HL-60/S4 (cell line): ENCODE measurements around the gene TMEM147.

Source experiments
- in situ Hi-C: fragments of 300-500 bp; cut with MboI; formaldehyde crosslinking; loops from 2 replicates; pipeline ENCODE4 v1.14.3; 2022; ENCODE audit warnings: low sequenced_read_pairs

The TMEM147 gene

DNA sequence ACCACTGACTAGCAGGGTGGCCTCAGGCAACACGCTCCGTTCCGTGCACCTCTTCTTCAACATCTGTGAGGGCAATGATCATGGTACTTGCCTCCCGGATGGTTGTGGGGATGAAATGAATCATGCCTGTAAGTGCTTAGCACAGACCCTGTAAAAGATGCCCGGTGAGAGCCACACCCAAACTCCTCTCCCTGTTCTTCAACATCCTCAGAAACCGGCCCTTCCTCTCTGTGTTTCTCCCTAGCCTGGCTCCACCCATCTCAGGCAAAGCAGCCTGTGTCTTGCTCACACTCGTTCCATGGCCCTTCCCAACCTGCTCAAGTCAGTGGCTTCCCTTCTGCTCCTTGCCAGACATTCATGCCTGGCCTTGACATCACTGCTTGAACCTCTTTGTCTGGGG is 26.1 kb upstream of the TMEM147 start:
- in situ Hi-C loops: no loop called here

DNA sequence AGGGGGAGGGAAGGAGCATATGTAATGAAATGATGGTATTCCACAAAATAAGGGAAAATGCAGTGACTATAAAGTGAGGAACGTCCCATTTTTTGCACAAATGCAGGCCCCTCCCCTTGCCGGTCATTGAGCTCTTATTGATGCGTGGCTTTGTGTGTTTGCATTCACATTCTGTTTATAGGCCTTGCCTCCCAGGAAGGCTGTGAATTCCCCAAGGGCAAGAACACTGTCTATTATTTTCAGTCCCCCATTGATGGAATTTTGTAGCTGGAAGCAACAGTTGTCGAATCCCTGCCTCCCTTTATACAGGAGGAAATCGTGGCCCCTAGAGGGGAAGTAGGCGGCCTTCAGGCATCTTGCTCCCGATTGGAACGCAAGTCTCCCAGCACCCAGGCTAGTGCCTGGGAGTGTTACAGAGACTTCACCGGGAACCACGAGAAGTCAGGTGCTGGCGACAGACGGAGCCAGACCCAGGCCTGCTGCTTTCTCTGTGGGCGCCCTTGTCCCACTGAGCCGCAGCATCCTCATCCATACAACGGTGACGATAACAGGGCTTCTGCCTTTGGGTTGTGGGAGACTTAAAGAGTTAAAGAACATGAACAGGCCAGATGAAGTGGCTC is 24.2 kb upstream of the TMEM147 start:
- in situ Hi-C loops: no loop called here

DNA sequence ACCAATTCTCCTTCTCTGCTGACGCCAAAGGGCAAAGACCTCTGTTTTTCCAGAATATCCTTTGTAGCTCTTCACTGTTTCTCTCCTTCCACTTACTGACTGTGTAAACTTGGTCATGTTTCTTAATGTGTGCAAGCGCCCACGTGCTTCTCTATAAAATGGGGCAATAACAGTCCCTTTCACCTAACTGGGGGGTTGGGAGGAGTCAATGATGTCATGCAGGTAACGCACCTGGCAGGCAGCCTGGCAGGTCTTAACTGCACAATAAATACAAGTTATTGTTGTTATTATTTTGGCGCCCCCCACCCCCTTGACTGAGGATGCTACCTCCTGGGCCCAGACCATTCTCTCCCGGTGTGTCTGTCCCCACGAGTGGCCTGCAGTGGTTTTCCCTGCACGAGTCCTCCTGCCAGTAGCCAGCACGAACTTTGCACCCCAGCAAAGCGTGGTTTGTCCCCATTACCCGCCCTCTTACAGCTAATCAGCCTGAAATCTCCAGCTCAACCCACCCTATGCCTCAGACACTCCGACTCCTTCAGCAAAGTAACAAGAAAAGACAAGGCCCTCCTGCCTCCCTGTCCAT is 22.6 kb upstream of the TMEM147 start:
- in situ Hi-C loops: no loop called here

DNA sequence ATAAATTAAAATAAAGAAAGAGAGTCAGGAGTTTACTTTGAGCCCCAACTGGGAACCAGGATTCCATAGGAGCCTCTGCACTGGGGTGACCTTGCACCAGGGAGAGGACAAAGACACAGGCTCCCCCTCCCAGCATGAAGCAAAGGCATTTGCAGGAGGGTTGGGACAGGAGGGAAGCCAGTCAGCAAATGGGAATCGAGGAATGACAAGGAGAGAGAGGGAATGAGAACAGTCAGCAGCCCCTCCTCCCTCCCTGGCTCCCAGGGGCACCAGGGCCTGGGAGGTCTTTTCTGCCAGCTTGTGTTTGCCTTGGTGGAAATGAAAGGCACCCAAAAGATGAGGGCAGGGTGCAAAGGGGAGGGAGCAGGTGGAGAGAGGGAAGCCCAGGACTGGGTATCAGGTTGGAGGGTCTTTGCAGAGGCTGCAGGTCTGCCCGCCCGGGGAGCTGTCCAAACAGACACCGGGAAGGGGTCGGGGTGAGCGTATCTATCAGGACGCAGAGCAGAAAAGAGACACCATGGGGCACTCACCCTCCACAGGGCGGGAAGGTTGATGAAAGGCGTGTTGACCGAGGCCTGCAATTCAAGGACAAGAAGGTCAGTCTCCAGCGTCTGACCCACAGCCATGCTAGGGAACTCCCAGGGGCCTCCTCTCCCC is 21.1 kb upstream of the TMEM147 start:
- in situ Hi-C loops: no loop called here

DNA sequence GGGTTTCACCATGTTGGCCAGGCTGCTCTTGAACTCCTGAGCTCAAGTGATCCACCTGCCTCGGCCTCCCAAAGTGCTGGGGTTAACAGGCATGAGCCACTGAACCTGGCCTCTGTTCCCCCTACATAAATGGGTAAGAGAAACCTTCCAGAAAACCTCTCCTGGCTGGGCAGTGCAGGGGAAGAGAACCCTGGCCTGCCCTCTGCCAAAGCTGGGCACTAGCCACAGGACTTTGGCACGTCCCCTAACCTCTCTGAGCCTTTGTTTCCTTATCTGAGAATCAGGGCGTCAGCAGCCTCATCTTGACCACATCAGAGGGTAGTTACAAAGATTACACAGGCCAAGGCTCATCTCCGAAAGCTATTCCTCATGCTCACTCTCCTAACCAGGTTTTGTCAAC is 19.6 kb upstream of the TMEM147 start:
- in situ Hi-C loops: no loop called here

DNA sequence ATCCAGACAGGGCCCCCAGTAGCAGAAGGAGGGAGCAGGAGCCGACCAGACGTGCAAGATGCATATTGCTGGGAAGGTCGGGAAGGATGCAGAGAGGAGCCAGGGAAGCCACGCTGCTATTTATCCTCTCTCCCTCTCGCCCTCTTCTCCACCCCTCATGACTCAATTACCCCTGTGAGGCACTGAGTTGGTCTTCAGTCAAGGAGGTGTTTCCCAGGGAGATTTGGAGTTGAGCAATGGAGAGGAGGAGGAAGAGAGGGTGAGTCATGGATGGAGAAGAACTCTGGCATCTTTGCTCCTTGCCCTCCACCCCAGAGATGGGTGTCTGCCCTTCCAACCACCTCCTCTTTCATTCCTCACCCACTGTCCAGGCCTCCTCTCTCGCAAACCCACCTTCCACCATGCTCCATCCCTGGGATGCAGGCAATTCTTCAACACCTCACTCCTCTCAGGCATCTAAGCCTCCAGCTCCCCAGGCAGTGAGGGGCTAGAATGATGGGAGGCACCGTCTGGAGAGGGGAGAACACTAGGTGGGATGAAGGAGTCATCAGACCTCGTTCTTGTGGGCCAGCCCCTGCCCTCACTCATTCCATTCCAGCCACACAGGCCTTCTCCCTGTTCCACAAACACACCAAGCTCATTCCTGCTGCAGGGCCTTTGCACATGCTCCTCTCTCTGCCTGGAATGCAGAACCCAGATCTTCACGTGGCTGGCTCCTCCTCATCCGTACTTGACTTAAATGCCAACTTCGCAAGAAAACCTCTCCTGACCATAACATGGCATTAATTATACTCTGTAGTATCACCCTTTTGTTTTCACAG is 17.0 kb upstream of the TMEM147 start, which contains the start of gene SBSN:
Gene SBSN, minus strand, starts transcription at position 94 of the 821 bp plus-strand sequence. Its CDS starts 30 bp downstream, at position 64.
- in situ Hi-C loops: no loop called here

DNA sequence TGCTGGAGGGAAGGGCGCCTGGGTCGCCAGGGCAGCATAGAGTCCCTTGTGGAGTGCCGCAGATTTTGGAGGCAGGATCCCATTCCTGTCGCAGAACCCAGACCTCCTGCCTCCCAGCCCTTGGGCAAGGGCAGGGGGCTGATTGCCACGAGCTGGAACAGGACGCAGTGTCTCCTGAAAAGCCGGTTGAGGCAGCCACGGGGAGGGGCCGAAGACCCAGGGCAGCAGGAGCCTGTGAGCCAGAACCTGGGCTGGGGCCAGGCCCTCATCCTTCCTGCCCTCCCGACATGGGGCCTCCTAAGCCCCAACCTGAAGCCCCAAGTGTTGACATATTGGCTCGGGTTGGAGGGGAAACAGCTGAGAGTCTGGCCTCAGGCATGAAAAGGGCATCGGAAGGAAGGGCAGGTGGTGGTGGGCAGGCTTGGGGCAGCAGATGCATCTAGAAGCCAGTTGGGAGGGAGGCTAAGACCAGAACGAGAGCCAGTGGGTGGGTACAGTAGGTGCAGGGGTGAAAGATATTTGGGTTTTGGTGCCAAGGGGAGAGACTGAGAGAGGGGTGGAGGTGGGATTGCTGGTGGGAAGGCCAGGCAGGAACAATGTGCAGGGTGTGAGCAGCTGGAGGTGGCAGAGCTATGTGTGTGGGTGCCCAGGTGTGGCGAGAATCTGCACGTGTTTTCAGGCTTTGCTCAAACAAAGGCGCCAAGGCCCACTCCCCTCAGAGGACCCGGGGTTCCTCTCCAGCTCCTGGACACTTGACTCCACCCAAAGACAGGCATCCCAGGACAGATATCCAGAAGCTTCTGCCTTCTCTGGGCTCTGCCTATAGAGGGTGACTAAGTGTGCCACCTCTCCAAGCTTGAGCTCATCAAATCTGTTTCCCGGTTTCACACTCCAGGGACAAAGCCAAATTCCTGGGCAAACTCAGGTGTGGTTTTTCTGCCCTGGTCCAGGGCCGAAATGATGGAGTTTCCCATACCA is 15.9 kb upstream of the TMEM147 start:
- in situ Hi-C loops: no loop called here

DNA sequence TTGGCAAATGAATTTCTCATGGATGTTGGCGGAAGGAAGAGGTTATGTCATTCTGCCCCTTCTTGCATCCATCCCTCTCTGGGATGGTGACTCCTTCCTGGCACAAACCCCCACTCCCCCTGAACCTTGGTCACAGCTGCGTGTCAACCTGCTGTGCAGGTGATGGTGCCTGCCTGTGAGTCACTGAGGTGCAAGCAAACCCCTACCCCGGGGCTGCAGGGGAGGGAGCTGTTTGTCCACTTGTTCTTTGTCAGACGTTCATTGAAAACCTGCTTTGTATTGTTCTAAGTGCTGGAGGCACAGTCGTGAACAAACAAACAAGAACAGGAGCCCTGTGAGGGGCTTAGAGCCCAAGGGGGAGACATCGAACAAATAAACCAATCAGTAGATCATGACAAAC is 14.1 kb upstream of the TMEM147 start:
- in situ Hi-C loops: no loop called here

DNA sequence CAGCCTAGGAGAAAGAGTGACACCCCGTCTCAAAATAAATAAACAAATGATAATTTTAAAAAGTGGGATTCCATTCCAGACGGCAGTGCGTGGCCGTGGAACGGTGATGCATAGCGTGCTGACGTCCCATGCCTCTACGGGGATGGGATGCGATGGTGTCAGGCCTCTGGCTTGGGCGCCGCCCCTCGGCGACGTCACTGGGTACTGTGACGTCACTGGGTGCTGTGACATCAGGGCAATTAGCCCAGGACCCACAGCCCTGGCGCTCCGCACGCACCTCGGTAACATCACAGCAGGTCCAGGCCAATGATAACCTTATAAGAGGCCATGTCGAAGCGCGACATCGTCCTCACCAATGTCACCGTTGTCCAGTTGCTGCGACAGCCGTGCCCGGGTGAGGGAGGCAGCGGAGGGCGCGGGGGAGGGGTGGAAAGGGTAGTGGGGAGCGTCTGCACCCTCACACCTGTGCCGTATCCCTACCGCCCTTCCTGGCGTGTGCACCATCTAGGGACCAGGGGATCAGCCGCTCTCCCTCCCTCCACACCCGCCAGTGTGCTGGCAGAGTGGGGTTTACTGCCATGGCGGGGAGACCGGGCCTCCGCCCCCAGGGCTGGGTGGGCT is 12.1 kb upstream of the TMEM147 start, which contains the start of gene GAPDHS:
Gene GAPDHS, plus strand, starts transcription at position 256 of the 621 bp plus-strand sequence. Its CDS starts 72 bp downstream, at position 328.
- in situ Hi-C loops: no loop called here

DNA sequence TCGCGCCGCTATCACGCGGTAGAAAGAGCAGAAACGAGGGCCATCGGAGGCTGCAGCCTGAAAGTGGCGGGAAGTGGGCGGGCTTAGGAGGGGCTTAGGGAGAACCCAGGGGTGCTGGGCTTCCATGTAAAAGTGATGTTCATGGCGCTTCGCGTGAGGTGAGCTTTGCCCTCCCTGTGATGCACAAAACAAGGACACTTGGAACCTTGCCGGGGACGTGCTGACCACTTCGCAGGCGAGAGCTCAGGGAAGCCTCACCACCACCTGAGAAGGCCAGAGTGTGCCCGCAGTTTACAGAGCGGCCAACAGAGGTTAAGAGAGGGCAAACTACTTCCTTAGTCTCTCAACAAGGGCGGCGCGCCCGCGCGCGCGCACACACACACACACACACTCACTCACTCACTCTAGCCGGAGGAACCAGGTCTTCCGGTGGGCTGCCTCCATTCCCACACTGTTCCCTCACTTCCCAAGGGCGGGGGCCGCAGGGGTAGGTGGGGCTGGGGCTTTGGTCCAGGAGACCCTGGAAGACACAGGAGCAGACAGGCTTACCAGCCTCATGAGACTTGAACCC is 11.5 kb upstream of the TMEM147 start:
- in situ Hi-C loops: no loop called here

DNA sequence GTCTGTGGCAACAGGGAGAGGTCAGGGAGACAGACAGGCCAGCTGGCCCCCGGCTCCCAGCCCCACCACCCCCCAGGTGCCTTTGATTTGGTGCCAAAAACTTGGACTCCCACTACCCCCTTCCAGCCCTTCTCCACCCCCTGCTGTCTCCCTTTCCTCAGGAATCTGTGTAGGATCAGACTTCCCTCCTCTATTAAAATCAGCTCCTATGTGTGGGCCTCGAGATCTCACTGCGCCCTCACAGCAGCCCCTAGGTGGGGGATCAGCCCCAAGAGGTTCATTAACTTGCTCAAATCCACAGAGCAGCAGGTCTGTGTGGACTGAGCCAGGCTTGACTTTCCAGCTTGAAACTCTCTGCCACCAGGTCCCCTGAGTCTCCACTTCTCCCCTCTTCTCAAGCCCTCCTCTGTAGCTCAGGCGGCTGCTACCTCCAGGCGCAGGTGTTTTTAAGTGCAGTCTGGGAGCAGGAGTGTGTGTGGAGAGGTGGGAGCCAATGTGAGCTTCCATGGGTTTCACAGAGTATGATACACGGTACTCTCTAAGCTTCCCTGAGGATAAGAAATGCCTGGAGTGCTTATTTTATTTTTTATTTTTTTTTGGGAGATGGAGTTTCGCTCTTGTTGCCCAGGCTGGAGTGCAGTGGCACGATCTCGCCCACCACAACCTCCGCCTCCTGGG is 10.5 kb upstream of the TMEM147 start:
- in situ Hi-C loops: no loop called here

DNA sequence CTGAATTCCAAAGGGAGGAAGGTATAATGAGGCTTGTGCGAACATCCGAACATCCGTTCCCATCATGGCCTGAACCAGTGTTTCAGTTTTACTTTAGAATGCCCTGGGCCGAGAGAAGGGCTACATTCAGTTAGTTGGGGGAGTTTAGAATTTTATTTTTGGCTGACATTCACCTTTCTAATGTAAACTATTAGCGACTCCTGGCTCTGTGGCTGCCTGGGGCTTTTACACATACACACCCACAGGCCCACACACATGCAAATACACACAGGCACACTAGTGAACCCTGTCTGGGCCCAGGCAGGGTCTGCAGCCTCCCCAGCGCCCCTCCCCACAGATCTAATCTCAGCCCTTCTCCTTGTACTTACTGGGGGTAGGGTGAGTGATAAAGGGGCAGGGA is 6.1 kb upstream of the TMEM147 start:
- in situ Hi-C loops: no loop called here

DNA sequence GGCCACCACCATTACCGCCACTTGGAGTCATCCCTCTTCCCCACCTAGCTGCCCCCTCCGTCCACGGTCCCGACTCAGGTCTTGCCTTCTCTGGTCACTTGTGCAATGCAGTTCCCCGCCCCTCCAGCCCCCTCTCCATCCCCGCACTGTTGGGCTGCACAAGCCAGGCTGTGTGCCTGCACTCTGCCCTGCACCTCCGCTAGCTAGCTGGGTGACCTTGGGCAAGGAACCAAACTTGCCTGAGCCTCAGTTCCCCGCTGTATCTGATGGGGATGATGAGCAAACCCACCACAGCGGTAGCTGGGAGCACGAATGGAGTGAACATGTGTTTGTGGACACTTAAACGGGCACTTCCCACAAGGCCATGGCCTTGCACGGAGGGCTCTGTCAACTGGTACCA is 5.6 kb upstream of the TMEM147 start:
- in situ Hi-C loops: no loop called here

DNA sequence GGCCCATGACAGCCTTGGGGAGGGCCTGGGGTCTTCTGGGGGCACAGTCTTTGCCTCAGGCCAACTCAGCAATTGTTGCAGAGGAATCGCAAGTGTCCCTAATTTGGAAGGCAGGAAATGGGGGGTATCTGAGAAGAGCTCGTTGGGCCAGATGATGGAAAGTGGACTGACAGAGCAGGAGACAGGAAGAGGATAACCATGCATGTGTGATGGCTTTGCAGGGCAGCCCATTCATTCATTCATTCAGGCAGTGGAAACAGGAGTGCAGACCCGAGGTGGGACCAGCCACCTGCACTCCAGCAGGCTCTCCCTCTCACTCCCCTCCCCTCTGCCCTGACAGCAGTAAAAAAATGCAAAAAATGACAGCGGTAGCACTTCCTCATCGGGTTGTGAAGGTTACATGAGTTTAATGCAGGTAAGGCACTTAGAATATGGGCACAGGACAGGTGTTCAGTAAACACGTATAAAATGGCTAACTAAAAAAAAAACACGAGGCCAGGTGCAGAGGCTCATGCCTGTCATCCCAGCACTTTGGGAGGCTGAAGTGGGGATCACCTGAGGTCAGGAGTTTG is 5.0 kb upstream of the TMEM147 start:
- in situ Hi-C loops: no loop called here

DNA sequence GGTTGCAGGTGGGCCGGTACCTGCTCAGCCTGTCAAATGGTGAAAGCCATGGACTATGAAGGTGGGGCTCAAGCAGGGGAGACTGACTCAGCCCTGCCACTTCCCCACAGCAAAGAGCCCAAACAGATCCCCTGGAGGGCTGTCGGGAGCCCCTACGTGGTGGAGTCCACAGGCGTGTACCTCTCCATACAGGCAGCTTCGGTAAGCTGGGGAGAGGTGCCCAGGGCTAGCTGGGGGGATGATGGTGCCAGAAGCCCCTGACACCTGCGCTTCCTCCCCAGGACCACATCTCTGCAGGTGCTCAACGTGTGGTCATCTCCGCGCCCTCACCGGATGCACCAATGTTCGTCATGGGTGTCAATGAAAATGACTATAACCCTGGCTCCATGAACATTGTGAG is 3.2 kb upstream of the TMEM147 start:
- in situ Hi-C loops: no loop called here

DNA sequence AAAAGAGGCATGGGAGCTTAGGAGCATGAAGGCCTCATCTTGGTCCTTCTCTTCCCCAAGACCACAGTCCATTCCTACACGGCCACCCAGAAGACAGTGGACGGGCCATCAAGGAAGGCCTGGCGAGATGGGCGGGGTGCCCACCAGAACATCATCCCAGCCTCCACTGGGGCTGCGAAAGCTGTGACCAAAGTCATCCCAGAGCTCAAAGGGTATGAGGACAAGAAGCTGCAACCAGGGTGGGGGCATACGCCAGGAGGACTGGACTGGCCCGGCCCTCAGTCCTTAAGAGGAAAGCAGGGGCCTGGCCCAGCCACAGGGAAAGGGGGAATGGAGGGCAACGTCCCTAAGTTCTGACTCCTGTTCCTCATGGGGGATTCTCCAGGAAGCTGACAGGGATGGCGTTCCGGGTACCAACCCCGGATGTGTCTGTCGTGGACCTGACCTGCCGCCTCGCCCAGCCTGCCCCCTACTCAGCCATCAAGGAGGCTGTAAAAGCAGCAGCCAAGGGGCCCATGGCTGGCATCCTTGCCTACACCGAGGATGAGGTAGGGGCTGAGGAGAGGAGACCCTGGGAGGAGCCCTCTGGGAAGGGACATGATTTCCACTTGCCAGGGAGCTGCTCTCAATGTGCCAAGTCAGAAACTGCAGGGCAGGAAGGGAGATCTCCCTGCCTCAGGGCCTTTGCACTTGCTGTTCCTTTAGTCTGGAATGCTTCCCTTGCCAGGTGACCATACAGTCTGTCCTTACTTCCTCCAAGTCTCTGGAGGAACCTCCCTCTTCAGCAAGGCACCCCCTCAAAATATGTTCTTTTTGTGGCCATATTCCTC is 1.9 kb upstream of the TMEM147 start:
- in situ Hi-C loops: no loop called here

DNA sequence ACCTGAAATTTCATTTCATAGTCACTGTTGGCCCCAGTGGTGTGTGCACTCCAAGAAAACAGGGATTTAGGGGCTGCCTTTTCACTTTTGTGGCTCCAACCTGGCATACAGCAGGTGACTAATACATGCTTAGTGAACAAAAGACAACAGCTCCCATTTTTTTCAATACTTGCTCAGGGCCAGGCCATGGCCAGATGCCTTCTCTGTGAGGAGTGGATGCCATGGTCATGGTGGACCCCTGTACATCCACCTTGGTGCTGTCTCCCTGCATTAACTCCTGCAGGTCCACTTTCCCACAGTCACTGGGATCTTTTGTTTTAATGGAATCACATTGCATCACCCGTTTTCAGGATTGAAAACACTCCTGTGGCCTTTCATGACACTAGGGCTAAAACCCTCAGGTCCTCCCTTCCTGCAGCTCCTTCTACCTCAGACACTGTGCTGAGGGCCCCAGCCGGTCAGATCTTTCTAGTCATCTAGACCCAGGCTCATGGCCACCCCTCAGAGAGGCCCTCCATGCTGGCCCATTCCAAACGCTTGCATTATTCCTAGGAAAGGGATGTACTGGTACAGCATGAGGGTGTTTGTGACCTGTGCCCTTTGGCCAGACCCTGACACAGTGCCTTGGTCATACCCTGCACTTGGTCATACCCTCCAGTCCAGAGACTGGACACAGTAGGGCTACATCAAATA is 1.2 kb upstream of the TMEM147 start:
- in situ Hi-C loops: no loop called here
